ENCODE results near the gene PEAK1.

GRCh38 chr15:77371850-77372563 is 47.9 kb downstream of the PEAK1 start:
- TF ChIP-seq, protein P1, sequence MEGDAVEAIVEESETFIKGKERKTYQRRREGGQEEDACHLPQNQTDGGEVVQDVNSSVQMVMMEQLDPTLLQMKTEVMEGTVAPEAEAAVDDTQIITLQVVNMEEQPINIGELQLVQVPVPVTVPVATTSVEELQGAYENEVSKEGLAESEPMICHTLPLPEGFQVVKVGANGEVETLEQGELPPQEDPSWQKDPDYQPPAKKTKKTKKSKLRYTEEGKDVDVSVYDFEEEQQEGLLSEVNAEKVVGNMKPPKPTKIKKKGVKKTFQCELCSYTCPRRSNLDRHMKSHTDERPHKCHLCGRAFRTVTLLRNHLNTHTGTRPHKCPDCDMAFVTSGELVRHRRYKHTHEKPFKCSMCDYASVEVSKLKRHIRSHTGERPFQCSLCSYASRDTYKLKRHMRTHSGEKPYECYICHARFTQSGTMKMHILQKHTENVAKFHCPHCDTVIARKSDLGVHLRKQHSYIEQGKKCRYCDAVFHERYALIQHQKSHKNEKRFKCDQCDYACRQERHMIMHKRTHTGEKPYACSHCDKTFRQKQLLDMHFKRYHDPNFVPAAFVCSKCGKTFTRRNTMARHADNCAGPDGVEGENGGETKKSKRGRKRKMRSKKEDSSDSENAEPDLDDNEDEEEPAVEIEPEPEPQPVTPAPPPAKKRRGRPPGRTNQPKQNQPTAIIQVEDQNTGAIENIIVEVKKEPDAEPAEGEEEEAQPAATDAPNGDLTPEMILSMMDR (IDR thresholded peaks at IDR 0.05): no peak
- TF ChIP-seq EP300 (IDR thresholded peaks at IDR 0.05) (no peak), POLR2A (IDR thresholded peaks at IDR 0.05) (no peak), POLR2AphosphoS5 (IDR thresholded peaks at IDR 0.05) (no peak)

Data from suprapubic skin (tissue), 4 donors.